Measurements from ENCODE around the gene ZNF438. TPM values are rescaled to one million over a fixed set of nuclear protein-coding genes. Genes with fewer than 3 reads are reported as not detected.
A peak's percentile ranks its signal among the peaks of the same experiment; 100 is the strongest.
"Not testable (repeated sequence)": the region's sequence is repeated elsewhere in the genome, so short reads cannot be mapped to it uniquely, and the experiment has no call there.

ZNF438 gene
- total and polyA plus RNA-seq, 5 experiments from 2014 or later, result 2.3 to 6.0 (median 4.4) TPM

DNA sequence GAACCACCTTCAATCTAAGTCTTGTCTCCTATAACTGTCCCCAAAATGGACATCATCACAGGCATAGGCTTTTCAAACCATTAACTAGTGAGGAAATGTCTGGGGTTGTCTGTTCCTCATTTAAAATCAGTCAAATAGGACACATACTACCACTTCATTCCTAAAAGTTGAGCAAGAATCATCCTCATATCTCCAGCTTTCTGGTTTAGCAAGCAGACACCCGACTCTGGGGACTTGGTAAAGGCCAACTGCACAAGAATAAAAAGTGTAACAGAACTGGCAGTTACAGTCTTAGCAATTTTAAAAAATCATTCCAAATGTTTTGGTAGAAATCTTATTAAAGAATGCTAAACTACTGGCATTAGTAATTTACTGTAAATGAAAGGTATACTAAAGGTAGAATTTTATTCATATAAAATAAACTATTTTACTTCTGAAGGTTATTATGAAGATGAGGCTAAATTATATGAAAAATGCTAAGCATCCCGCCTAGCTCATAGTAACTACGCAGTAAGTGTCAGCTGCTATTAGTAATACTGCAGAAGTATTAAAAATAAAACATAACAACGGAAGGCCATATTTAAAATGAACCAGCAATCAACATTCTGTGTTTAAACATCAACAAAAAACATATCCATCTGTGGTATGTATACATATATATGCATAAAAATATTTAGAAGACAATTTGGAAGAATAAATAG, 60.8 kb downstream of the ZNF438 start:
- no peak for ATAC-seq
- H3K36me3 Mint-ChIP-seq, result peaks cover 0 to 6% (median 4%) of the 10 kb centered on the region in 3 donors
- no peaks in the 10 kb centered on the region for H3K27me3 Mint-ChIP-seq
- no peak overlapping the region for H3K4me3 Mint-ChIP-seq
- H3K4me1 Mint-ChIP-seq, result peaks cover 4 to 6% (median 5%) of the 10 kb centered on the region in 4 donors
- H3K27ac Mint-ChIP-seq, result peak overlapping the region in 1 of 10 donors; percentile 25
- DNase-seq, result no peak
- no peaks in the 10 kb centered on the region for H3K9me3 Mint-ChIP-seq
- POLR2A ChIA-PET, result no interaction called here

DNA sequence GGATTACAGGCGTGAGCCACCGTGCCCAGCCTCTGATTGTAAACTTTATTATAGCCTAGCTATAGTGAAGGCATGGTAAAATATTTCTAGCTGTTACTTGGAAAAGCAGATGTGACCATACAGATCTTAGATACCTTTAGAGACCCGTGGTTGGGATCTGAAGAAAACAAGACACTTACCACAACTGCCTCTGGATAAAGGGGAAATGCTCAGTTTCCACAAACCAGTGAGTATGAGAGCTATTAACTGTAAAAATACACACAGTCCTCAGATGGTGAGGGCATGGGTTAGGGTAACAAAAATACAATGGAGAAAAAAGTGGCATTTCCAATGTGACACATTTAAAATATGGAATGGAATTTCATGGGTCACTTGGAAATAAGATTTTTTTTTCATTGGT, 63.0 kb downstream of the ZNF438 start:
- no peak for DNase-seq
- Mint-ChIP-seq H3K27me3 (no peaks in the 10 kb centered on the region), H3K4me1 (peaks cover 8 to 16% (median 13%) of the 10 kb centered on the region in 4 donors), H3K4me3 (no peak overlapping the region), H3K36me3 (peaks cover 0 to 6% (median 5%) of the 10 kb centered on the region in 3 donors), H3K9me3 (peaks cover 0 to 2% (median 0%) of the 10 kb centered on the region in 9 donors), H3K27ac (no peak overlapping the region)
- ATAC-seq, result no peak
- POLR2A ChIA-PET, result interaction anchor here (0.7 kb wide), 1 partner anchor 311 kb away, joined by 3 read pairs; no protein-coding TSS in a partner anchor

DNA sequence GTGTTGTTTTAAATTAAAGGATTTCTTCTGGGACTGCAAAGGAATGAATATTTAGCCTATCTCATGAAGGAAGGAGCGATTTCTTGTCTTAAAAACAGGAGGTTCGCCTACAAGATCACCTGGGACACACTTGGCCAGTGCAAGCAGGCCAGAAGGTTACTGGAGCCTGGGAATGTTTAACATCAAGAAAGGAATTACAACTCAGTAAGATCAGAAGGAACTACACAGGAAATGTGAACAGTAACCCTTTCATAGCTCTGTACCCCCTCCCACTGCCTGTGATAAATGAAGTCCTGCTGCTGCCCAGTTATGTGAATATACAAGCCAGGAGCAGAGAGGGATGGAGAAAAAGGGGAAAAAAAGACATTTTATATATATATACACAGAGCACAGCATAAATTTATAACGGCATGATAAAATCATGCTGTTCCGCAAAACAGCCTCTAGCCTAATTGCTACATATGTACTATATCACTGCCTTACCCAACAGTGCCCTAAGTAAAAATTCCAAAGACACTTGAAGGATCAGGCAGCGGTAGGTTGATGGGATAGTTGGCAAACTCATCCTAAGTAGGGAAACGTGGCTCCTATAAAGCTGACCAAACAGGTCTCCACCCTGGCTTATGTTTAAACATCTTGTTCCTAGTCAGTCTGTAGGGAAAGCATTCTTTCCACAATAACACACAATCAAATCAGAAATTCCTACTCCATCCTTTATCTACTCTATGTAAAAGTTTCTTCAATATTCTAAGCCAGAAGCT, 63.8 kb downstream of the ZNF438 start:
- POLR2A ChIA-PET, result interaction anchor here (0.7 kb wide), 2 partner anchors 77 to 311 kb away, joined by 3 read pairs; no protein-coding TSS in a partner anchor
- H3K4me3 Mint-ChIP-seq, result no peak overlapping the region
- H3K27ac Mint-ChIP-seq, result peak overlapping the region in 1 of 10 donors; percentile 50
- DNase-seq (no peak), ATAC-seq (no peak)
- H3K36me3 Mint-ChIP-seq, result peaks cover 0 to 5% (median 3%) of the 10 kb centered on the region in 3 donors
- H3K27me3 Mint-ChIP-seq, result no peaks in the 10 kb centered on the region
- H3K9me3 Mint-ChIP-seq, result peaks cover 0 to 2% (median 0%) of the 10 kb centered on the region in 9 donors
- peaks cover 8 to 16% (median 14%) of the 10 kb centered on the region in 4 donors for H3K4me1 Mint-ChIP-seq

DNA sequence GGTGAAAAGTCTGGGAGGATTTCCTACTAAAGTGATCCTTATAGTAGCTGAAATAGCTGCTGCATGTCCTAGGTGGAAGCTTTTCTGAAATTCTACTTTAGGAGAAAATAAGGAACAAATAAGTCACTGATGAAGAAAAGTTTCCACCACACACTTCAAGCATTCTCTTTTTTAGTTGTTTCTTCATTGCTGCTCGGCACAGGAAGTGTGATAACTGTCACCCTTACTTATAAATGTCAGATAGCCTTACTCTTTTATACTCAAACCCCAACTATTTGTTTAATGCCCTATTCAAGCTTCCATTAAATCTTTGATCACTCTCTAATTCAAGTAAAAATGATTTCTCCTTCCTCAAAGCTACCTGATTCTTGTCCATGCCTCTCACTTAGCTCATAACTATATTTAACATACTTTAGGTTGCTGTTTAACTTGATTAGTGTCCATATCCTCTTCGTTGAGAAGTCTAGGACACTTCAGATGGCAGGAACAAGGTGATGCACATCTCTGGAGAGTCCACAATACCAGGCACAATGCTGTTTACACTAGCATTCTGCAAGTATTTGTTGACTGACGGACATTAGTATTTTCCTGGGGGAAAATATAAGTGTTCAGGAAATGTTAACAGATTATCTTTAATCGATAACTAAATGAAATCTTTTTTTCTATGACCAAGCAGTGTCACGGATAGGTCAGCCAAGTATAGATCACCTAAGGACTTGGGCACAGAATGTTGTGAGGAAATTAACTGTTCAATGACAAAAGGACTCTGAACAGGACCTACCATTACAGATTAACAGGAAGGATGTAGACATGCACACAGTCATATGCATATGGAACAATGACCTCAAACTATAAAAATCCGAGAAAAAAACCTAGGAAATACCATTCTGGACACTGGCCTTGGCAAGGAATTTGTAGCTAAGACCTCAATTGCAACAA, 67.4 kb downstream of the ZNF438 start:
- POLR2A ChIA-PET, result no interaction called here
- H3K4me3 Mint-ChIP-seq, result no peak overlapping the region
- peaks cover 0 to 3% (median 0%) of the 10 kb centered on the region in 9 donors for H3K9me3 Mint-ChIP-seq
- H3K27ac Mint-ChIP-seq, result peak overlapping the region in 3 of 10 donors; percentile 12 to 55 (median 21)
- H3K36me3 Mint-ChIP-seq, result peaks cover 3 to 9% (median 5%) of the 10 kb centered on the region in 3 donors
- DNase-seq (no peak), ATAC-seq (no peak)
- H3K27me3 Mint-ChIP-seq, result no peaks in the 10 kb centered on the region
- H3K4me1 Mint-ChIP-seq, result peaks cover 8 to 16% (median 13%) of the 10 kb centered on the region in 4 donors

DNA sequence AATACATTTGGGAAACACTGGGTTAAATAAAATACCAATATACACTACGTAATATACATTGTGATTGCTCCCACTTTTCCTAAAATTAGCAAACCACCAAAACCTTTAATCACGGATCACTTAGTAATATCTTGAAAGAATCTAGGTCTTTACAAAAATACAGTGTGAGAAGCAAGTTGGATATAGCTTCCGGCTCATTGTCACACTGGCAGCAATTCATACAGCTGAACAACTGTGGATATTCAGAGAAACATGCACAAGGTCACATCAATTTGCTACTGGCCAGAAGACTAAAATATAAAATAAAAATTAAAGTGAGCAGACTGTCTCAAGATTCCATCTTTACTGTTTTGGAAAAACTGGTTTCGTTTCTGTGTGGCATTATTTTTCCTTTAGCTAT, 69.1 kb downstream of the ZNF438 start:
- POLR2A ChIA-PET, result interaction anchor here (0.7 kb wide), 1 partner anchor 784 kb away, joined by 6 read pairs; no protein-coding TSS in a partner anchor
- ATAC-seq, result no peak
- peaks cover 6 to 13% (median 9%) of the 10 kb centered on the region in 4 donors for H3K4me1 Mint-ChIP-seq
- no peak for DNase-seq
- H3K27ac Mint-ChIP-seq, result no peak overlapping the region
- no peak overlapping the region for H3K4me3 Mint-ChIP-seq
- no peaks in the 10 kb centered on the region for H3K27me3 Mint-ChIP-seq
- H3K9me3 Mint-ChIP-seq, result peaks cover 0 to 7% (median 0%) of the 10 kb centered on the region in 9 donors
- peaks cover 3 to 9% (median 5%) of the 10 kb centered on the region in 3 donors for H3K36me3 Mint-ChIP-seq

DNA sequence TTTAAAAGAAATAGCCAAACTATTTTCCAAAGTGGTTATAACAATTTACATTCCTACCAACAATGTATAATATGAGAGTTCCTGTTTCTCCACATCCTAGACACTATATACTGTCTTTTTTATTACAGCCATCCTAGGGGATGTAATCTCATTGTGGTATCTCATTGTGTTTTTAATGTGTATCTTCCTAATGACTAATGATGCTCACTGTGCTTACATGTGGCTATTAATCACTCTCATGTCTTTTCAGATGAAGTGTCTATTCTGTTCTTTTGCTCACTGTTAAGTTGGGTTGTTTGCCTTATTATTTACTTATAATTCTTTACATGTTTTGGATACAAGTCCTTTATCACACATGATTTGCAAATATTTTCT, 71.8 kb downstream of the ZNF438 start:
- H3K36me3 Mint-ChIP-seq, result peaks cover 3 to 16% (median 9%) of the 10 kb centered on the region in 3 donors
- ATAC-seq, result no peak

DNA sequence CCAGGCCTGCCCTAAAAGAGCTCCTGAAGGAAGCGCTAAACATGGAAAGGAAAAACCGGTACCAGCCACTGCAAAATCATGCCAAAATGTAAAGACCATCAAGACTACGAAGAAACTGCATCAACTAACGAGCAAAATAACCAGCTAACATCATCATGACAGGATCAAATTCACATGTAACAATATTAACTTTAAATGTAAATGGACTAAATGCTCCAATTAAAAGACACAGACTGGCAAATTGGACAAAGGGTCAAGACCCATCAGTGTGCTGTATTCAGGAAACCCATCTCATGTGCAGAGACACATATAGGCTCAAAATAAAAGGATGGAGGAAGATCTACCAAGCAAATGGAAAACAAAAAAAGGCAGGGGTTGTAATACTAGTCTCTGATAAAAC, 82.4 kb downstream of the ZNF438 start:
- DNase-seq, H3K4me3 Mint-ChIP-seq, POLR2A ChIA-PET, ATAC-seq, H3K4me1 Mint-ChIP-seq, H3K27ac Mint-ChIP-seq, H3K9me3 Mint-ChIP-seq, H3K27me3 Mint-ChIP-seq, H3K36me3 Mint-ChIP-seq: not testable (repeated sequence)

More for the DNA sequence above, 71.8 kb downstream of the ZNF438 start:
- Mint-ChIP-seq H3K27ac (no peak overlapping the region), H3K9me3 (peaks cover 2 to 18% (median 7%) of the 10 kb centered on the region in 9 donors), H3K4me3 (no peak overlapping the region), H3K27me3 (no peaks in the 10 kb centered on the region), H3K4me1 (peaks cover 6 to 9% (median 7%) of the 10 kb centered on the region in 4 donors)
- POLR2A ChIA-PET, result no interaction called here
- no peak for DNase-seq

DNA sequence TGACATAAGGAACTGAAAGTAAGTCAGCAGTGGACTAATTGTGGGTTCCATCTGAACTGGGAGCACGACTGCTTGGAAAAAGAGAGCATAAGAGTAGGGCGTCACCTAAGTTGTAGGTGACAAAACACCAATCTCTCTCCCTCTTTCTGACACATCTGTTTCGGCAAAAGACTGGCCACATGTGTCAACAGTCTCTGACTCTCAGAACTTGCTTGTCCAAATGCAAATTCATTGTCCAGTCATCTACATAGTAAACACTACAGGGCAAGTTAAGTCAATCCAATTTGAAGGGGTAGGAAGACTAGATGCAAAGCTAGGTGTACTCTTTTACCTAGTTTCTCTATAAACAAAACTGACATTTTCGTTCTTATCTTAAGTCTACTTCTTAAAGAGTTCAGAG, 87.7 kb downstream of the ZNF438 start:
- POLR2A ChIA-PET, result no interaction called here
- no peak overlapping the region for H3K4me3 Mint-ChIP-seq
- peaks cover 0 to 10% (median 5%) of the 10 kb centered on the region in 4 donors for H3K4me1 Mint-ChIP-seq
- H3K27me3 Mint-ChIP-seq, result no peaks in the 10 kb centered on the region
- H3K36me3 Mint-ChIP-seq, result peaks cover 3 to 15% (median 6%) of the 10 kb centered on the region in 3 donors
- DNase-seq, result no peak
- no peak for ATAC-seq
- H3K9me3 Mint-ChIP-seq, result peaks cover 0 to 5% (median 0%) of the 10 kb centered on the region in 9 donors
- H3K27ac Mint-ChIP-seq, result no peak overlapping the region

DNA sequence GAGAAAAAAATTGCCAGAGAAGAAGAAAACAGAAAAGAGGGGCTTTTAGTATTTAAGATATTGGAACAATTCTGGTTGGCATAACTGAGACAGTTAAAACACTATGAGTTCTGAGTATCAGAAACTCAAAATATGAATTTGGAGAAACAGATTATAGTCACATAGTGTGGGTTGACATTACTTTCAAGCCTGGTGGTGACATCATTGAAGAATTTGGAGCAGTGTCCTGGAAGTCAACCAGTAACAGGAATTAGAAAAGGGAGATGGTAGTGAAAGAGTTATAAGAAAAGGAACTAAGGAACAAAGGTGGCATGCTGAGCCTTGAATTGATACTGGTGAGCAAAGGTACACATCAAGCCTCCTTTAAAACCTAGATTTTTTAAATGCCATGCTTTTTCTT, 88.2 kb downstream of the ZNF438 start:
- H3K27ac Mint-ChIP-seq, result peak overlapping the region in 1 of 10 donors; percentile 15
- H3K27me3 Mint-ChIP-seq, result no peaks in the 10 kb centered on the region
- H3K4me3 Mint-ChIP-seq, result no peak overlapping the region
- peaks cover 3 to 16% (median 6%) of the 10 kb centered on the region in 3 donors for H3K36me3 Mint-ChIP-seq
- POLR2A ChIA-PET, result no interaction called here
- ATAC-seq (no peak), DNase-seq (no peak)
- H3K9me3 Mint-ChIP-seq, result peaks cover 0 to 5% (median 0%) of the 10 kb centered on the region in 9 donors
- H3K4me1 Mint-ChIP-seq, result peaks cover 0 to 10% (median 5%) of the 10 kb centered on the region in 4 donors

DNA sequence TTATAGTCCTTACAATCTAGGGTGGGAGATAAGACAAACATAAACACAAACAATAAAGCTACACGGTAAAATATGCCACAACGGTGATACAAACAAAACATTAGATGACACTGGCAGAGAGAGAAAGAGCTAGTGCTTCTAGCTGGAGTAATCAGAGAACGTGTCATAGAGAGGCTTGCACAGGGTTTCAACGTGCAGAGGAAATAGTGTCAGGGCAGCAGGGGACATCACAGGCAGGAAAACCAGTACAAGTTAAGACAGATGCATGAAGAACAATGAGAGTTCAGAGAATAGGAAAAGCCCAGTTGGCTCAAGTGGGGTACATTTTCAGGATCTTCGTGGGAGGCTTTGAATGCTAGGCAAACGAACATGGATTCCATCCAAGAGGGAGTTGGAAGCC, 91.4 kb downstream of the ZNF438 start:
- Mint-ChIP-seq H3K4me1 (peaks cover 10 to 30% (median 15%) of the 10 kb centered on the region in 4 donors), H3K36me3 (peaks cover 6 to 21% (median 7%) of the 10 kb centered on the region in 3 donors), H3K27ac (no peak overlapping the region), H3K4me3 (no peak overlapping the region), H3K27me3 (no peaks in the 10 kb centered on the region), H3K9me3 (peaks cover 0 to 6% (median 0%) of the 10 kb centered on the region in 9 donors)
- DNase-seq (no peak), ATAC-seq (no peak)
- POLR2A ChIA-PET, result no interaction called here

DNA sequence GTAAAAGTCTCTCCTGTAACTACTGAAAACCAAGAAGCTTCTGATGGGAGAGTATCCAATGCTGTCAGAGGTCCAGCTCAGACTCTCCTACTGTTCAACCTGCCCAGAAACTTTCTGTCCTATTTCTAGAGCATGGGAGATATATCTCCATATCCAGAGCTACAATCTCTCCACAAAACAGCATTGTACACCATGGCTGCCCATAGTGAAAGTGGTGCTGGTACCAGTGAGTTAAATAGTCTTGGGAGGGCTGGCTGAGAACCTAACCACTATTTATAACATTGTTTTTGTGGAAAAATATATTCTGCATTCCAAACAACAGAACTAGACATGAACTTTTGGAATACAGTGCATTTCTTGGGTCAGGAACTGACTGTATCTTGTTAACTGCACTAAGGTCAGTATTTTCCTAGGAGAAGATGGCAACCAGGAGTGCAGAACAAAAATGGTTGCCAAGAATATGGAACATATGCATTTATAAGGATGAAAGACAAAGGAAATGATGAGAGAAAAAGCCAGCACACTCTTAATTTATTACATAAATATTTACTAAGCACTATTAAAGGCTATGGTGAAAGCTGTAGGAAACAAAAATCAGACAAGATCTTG, 91.9 kb downstream of the ZNF438 start:
- Mint-ChIP-seq H3K36me3 (peaks cover 10 to 25% (median 10%) of the 10 kb centered on the region in 3 donors), H3K4me3 (no peak overlapping the region), H3K27me3 (no peaks in the 10 kb centered on the region), H3K4me1 (peaks cover 10 to 34% (median 16%) of the 10 kb centered on the region in 4 donors), H3K27ac (no peak overlapping the region), H3K9me3 (peaks cover 0 to 9% (median 0%) of the 10 kb centered on the region in 9 donors)
- DNase-seq (no peak), ATAC-seq (no peak)
- POLR2A ChIA-PET, result no interaction called here

DNA sequence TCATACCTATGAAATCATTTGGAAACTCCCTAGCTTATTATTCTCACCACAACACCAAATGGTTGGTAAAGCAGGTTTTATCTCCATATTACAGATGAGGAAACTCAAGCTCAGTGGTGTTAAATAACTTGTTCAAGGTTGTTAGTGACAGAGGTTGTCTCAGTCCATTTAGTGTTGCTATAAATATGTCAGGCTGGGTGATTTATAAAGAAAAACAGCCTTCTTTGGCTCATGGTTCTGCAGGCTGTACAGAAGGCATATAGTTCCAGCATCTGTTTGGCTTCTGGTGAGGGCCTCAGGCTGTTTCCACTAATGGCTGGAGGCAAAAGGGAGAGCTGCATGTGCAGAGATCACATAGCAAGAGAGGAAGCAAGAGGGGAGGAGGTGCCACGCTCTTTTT, 96.6 kb downstream of the ZNF438 start:
- H3K4me3 Mint-ChIP-seq, result no peak overlapping the region
- ATAC-seq, result no peak
- peak overlapping the region in 2 of 10 donors; percentile 8 to 28 for H3K27ac Mint-ChIP-seq
- peaks cover 7 to 20% (median 10%) of the 10 kb centered on the region in 3 donors for H3K36me3 Mint-ChIP-seq
- H3K27me3 Mint-ChIP-seq, result no peaks in the 10 kb centered on the region
- H3K9me3 Mint-ChIP-seq, result peaks cover 0 to 9% (median 0%) of the 10 kb centered on the region in 9 donors
- POLR2A ChIA-PET, result no interaction called here
- no peak for DNase-seq
- peaks cover 6 to 29% (median 12%) of the 10 kb centered on the region in 4 donors for H3K4me1 Mint-ChIP-seq

Measured in naive thymus-derived CD8-positive, alpha-beta T cell (primary cell).